Activated CD8-positive, alpha-beta memory T cell treated with anti-CD3 and anti-CD28 coated beads for 36 hours (primary cell): Measurements from ENCODE around the gene GPR31. TPM values are rescaled to one million over a fixed set of nuclear protein-coding genes. Genes with fewer than 3 reads are reported as not detected.

Experiments used
- CTCF ChIA-PET: fragments of 350-600 bp; sonication (Branson Sonifier 250); formaldehyde crosslinking; loops from one replicate; lab custom pipeline; 2021; ENCODE audit warnings: antibody characterized with exemption; lab: Charles Lee
- POLR2A ChIA-PET: fragments of 350-600 bp; sonication (Branson Sonifier 250); formaldehyde crosslinking; loops from one replicate; lab custom pipeline; 2021; ENCODE audit warnings: antibody characterized with exemption; lab: Charles Lee
- total RNA-seq, 2 experiments: library from RNA; stranded (reverse); gene quantifications; one replicate each; pipeline ENCODE4 v1.2.3, GENCODE V29; 2021

GPR31 gene
- total RNA-seq, 2 experiments from 2014 or later: not detected

DNA sequence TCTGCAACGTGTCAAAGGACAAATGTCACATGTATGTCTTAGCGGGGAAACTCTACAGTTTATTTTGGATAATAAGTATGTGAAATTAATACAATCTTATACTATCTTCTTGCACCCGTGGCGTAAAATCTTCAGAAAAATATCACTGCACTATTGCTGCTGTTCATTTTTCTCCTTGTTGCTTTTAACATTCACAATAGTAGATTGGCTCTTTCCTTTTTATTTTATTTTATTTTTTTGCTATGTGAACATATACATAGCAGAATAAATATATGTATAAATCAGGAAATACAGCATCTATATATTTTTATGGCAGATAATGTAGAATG, 15.4 kb downstream of the GPR31 start:
- CTCF ChIA-PET: interaction anchor here (0.5 to 2.5 kb wide), 8 partner anchors 12 to 357 kb away, joined by 3 to 8 read pairs (median 6); partner anchors contain the start of gene CEP43
- POLR2A ChIA-PET: no interaction called here

DNA sequence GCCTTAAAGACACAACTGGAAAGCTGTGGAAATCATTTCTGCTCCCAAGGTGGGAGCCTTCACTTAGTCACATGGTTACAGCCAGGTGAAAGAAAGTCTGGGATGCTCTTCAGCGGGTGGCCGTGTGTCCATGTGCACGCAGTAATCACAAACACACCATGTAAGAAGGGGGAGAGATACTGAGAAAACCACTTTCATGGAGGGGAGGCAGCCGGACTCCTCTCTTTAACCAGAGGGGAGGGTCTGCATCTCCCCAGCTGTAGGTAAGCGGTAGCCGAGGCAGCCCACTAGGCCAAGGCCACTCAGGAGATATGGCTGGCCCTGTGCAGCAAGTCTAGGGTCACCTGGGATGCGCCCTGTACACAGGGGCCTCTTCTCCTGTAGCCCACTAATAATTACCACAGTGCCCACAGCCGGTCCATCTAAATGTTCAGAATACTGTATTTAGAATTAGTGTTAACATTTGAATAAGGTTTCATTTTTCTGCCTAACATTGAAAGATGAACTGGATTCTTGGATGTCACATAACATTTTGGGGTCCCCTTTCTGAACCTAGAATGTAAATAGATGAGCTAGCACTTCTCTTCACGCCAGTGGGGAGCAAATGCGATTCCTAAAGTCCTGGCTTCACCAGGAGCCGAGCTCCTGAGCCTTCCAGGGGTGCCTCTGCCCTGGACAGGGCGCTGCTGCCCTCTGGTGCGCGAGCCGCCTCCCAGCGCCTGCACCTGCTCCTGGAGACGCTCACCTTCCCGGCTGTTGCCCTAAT, 15.9 kb downstream of the GPR31 start:
- POLR2A ChIA-PET: no interaction called here
- CTCF ChIA-PET: interaction anchor here (0.5 to 2.5 kb wide), 12 partner anchors 9 to 356 kb away, joined by 3 to 8 read pairs (median 4); partner anchors contain the start of gene CEP43

DNA sequence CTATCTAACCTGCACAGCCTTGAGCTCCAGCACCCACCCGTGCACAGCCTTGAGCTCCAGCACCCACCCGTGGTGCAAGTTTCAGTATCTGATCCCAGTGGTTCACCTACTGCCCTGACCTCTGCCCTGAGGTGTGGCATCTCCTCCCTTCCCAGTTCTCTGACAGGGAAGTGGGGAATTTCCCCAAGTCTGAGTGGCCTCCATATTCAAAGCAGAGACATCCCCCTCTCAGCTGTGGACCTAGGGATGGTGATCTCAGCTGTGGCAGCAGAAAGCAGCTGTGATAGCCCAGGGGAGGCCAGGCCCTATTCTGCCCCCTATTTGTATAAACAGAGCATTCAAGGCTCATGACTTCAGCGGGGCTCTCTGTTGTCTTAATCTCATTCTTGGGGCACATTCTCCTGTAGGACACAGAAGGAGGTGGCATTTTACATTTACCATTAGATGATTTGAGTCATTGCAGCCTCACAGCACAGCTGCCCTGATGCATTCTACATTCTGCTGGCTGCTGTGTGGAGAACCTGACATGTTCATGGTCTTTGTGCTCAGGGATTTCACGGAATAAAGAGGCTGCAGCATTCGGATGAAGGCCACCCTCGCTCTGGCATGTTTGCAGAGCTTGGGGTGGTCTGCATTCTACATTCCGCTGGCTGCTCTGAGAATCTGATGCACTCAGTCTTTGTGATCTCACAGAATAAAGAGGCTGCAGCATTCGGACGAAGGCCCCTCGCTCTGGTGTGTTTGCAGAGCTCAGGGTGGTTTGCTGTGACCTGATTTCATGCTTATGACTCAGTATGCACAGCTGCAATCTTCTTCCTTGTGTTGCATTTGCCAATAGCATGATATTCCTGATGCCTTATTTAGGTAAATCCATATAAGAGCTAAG, 16.9 kb downstream of the GPR31 start:
- POLR2A ChIA-PET: no interaction called here
- CTCF ChIA-PET: interaction anchor here (1.1 to 2.5 kb wide), 7 partner anchors 8 to 355 kb away, joined by 3 to 8 read pairs (median 6); no protein-coding TSS in a partner anchor

DNA sequence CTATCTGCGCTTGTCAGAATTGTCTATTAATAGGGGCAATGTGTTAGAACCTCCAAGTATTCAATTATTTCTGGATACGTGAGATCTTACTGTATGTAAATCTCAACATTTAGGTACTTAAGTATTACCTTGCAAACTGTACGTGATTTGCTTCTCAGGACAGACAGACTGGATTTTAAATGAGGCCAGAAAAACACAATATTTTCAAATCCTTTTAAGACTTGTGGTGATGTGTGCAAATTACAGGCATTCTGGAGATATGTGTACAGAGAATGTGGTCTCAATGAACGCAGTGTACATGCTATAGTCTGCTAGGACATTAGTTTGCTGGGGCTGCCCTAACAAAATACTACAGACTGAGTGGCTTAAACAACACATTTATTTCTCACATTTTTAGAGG, 18.0 kb downstream of the GPR31 start:
- ChIA-PET POLR2A (no interaction called here), CTCF (interaction anchor here (0.9 kb wide), 1 partner anchor 20 kb away, joined by 3 read pairs; no protein-coding TSS in a partner anchor)

DNA sequence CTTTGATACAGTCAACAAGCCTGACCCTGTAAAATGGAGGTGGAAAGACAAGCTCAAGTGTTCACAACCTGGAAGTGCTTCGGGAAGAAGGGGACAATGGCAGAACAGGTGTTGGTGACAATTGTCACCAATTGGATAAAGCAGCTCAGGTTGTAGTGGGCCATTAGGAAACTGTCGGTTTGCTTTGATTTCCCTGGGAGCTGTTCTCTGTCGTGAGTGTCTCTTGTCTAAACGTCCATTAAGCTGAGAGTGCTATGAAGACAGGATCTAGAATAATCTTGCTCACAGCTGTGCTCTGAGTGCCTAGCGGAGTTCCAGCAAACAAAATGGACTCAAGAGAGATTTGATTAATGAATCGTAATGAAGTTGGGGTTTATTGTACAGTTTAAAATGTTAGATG, 19.9 kb downstream of the GPR31 start:
- POLR2A ChIA-PET: no interaction called here
- CTCF ChIA-PET: interaction anchor here (0.7 to 1.3 kb wide), 2 partner anchors 14 to 515 kb away, joined by 3 to 4 read pairs; no protein-coding TSS in a partner anchor

DNA sequence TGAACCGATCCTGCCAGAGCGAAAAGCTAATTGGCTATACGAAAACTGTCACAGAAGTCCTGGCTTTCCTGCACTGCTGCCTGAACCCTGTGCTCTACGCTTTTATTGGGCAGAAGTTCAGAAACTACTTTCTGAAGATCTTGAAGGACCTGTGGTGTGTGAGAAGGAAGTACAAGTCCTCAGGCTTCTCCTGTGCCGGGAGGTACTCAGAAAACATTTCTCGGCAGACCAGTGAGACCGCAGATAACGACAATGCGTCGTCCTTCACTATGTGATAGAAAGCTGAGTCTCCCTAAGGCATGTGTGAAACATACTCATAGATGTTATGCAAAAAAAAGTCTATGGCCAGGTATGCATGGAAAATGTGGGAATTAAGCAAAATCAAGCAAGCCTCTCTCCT, 20.7 kb downstream of the GPR31 start:
- CTCF ChIA-PET: no interaction called here
- POLR2A ChIA-PET: no interaction called here

DNA sequence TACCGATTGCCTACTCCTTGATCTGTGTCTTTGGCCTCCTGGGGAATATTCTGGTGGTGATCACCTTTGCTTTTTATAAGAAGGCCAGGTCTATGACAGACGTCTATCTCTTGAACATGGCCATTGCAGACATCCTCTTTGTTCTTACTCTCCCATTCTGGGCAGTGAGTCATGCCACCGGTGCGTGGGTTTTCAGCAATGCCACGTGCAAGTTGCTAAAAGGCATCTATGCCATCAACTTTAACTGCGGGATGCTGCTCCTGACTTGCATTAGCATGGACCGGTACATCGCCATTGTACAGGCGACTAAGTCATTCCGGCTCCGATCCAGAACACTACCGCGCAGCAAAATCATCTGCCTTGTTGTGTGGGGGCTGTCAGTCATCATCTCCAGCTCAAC, 21.4 kb downstream of the GPR31 start:
- CTCF ChIA-PET: no interaction called here
- POLR2A ChIA-PET: no interaction called here

DNA sequence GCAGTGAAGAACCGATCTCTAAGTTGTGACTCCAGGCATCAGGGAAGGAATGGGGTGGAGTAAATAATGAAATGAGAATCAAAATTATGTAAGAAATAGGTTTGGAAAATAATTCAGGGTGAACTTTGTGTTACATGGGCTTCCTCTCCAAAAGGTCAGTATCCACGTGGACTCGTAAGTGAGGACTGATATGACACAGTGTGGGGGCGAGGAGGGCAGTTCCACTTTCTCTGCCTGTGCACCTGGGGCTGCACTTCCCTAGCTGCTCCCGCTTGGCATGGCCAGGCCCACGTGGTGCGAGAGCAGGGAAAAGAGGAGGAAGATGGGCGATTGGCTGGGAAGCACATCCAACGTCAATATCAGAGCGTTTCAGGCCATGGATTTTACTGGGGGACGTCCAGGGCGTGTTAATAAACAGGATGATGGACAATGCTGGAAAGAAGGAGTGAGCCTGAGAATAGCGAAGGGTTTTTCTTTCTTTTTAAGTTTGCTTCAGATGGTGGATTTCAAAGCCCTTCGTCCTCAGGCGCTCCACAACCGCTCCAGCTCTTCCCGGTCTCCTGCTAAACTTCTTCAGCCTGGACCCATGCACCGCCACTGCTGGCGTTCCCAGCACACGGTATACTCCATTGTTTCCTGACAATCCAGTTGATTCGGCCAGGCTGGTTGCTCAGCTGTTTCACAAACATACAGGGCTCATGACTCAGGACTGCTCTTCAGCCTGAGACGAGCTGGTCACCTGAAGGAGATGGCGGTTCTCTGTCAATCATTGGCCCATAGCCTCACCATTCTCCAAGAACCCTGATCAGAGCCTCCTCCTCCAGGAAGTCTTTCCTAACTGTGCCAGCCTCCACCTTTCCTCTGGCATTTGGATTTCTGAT, 23.1 kb downstream of the GPR31 start:
- ChIA-PET CTCF (interaction anchor here (1.2 kb wide), 1 partner anchor 12 kb away, joined by 3 read pairs; the partner anchor contains the start of gene CCR6), POLR2A (no interaction called here)

DNA sequence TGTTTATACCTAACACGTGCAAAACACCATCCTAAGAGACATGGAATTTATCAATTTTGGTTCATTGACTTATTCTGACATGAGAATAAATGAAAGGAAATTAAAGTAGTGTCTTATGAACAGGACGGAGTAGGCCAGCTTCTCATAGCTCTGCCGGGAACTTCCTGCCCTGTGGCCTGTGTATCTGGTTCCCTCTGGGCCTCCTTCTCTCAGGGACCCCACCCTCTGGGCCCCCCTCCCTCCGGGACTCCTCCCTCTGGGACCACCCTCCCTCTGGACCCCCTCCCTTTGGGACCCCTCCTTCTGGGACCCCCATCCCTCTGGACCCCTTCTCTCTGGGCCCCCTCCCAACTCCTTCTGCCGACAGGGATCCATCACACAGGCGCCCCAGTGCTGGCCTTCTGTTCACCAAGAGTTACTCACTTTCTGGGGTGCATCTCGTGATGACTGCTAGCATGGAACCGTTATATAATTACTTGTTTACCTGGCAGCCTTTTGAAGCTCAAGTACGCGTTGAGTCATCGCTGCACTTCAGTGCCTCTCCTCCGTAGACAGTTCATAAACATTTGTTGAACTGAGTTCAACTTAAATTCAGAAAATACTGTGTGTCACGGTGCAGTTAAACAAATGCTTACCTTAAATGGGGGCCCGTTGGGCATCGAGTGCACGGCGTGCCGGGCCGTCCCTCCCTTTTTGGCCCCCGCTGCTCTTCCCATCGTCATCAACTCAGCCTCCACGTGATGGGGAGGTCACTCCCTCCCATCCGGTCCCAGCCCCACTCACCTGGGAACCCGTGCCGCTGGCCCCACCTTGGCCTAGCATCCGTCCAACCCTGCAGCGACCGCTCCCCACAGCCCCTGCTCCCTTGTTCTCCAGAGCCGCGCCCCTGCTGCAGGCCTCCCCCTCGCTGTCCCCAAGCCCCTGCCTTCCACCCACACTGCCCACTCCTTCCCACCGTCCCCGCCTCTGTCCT, 26.8 kb downstream of the GPR31 start:
- CTCF ChIA-PET: interaction anchor here (2.5 kb wide), 1 partner anchor 11 kb away, joined by 8 read pairs; no protein-coding TSS in a partner anchor

DNA sequence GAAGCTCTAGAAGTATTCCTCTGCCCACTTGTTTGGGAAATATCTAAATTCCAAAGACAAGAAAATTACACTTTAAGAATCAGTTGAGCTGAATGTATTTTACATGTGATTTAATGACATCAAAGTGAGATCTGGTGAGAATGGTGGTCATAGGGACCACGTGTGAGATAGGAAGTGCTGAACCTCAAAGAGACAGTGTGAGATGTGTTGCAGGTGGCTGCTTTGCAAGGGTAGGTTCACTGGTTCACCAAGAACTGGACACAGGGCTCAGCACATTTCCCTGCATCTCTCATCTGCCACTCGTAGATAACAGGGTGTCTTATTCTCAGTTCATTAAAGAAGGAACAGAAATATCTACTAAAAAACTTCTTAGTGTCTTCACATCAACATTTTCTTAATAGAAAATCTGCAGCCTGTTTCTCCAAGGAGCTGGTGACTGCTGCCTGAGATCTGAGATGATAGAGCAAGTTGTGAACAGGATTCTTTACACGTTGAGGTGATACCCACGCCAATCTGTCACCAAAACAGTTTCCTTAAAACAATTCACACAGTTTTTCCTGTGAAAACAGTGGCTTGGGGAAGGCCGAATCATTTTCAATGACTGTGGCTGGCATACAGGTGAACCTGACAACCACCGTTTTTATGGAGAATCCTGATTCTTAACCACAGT, 27.6 kb downstream of the GPR31 start:
- ChIA-PET CTCF (interaction anchor here (2.5 kb wide), 1 partner anchor 12 kb away, joined by 8 read pairs; no protein-coding TSS in a partner anchor), POLR2A (no interaction called here)

More for the DNA sequence above, 26.8 kb downstream of the GPR31 start:
- POLR2A ChIA-PET: no interaction called here

DNA sequence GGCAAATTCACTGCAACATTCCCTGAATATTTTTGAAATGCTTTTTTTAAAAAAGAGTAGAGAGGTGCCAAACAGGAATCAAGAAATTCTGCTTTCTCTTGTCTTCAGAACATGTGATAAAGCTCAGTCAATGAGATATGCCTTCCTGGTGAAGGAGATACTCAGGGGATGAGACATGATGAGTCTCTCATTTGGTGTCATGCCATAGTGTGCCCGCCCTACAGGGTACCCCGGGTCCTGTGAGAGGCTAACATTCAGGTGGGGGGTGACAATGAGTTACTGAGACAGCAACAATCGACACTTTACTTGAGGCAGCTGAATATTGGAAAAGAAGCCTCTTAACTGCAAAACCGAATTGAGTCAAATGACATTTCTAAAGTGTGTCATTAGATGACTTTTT, 28.2 kb downstream of the GPR31 start:
- ChIA-PET POLR2A (no interaction called here), CTCF (interaction anchor here (2.5 kb wide), 1 partner anchor 12 kb away, joined by 8 read pairs; no protein-coding TSS in a partner anchor)

DNA sequence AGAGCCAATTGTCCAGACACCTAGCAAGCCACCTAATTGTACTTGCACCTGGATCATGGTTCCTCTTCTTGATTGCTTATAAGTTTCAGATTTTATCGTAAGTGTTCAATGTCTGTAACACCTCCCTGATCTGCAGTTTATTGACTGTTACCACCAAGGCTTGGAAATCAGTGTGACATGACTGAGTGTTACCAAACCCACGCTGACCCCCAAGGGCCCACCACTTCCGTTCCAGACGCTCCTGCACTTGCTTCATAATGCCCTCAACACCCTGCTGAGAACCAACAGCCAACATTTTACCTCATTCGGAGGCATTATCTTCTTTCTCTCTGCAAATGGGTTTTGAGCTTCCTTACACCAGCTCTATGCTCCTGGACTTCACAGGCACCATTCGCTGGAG, 28.6 kb downstream of the GPR31 start:
- ChIA-PET POLR2A (no interaction called here), CTCF (interaction anchor here (2.5 kb wide), 1 partner anchor 13 kb away, joined by 8 read pairs; no protein-coding TSS in a partner anchor)

DNA sequence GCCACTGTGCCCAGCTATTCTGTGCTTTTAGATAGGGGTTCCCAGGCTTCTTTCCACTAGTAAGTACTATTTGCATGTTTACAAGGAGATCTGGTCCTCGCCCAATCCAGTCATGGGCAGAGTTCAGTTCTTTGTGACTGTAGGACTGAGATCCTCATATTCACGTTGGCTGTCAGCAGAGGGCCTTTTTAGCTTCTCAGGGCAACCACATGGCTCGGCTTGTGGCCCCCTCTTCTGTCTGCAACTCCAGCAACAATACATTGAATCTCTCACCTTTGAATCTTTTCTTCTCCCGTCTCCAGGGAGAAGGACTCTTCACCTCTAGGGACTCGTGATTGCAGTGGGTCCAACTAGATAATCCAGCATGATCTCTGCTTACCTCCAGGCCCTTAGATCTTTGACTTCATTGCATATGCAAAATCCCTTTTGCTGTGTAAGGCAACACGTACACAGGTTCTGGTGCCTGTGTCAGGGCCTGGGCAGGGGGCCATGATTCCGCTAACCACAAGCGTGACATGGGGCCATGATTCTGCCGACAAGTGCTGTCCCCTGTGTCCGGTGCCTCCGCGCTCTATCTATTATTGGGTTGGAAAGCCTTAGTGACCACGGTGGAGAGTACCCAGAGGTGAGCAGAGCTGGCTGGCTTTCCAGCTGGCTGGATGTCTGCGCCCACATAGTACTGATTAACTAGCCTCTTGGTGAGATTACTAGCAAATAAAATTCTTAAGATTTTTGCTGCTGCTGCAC, 29.8 kb downstream of the GPR31 start:
- CTCF ChIA-PET: no interaction called here
- POLR2A ChIA-PET: no interaction called here

DNA sequence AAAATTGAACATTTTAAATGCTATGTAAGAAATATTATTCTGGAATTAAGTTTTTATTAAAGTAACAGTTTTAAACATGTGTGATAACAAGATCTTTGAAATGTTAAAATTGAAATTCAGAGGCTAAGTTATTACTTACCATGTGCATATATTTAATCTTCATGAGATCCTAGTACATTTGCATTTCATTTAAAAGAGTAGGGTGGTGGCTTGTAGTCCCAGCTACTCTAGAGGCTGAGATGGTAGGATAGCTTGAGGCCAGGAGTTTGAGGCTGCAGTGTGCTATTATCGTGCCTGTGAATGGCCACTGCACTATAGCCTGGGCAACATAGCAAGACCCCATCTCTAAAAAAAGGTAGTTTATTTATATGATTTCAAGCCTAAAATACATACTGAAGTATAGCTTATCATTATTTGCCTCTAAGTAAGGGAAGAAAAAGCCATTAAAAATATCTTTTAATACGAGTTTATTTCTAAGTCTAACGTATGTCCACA, 31.9 kb downstream of the GPR31 start:
- ChIA-PET POLR2A (no interaction called here), CTCF (no interaction called here)

DNA sequence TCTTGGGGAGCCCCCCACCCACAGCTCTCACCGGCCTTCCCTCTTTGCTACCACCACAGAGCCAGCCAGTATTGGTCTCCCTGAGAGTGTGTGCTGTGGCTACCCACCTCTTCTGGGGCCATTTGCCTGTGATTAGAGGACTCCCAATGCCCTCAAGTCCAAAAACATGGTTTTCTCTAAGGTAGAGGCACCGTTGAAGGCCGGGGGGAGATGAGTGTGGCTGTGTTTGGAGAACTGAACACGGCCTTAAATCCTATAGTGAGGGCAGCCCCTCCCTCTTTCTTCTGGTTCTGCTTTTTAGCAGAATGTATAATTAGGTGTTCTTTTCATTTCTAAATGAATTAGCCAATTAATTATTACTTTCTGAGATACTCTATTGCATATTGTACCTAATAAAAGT, 32.4 kb downstream of the GPR31 start:
- CTCF ChIA-PET: no interaction called here
- POLR2A ChIA-PET: no interaction called here

DNA sequence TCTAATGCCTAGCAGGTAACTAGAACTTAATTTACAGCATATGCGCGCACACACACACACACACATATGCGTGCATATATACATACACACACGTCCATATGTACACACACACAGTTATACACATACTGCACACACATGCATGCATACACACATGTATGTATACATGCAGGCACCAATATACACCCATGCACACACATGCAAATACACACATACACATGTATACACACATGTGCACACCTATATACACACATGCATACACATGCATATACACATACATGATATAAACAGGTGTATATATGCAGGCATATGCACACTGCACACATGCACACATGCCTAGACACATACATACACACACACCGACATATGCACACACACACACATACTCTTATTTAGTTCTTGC, 33.0 kb downstream of the GPR31 start:
- ChIA-PET CTCF (no interaction called here), POLR2A (interaction anchor here (0.6 kb wide), 1 partner anchor 153 kb away, joined by 3 read pairs; no protein-coding TSS in a partner anchor)
